HCT116 (cell line): ENCODE results near the gene INS. TPM values are rescaled to one million over a fixed set of nuclear protein-coding genes. Genes with fewer than 3 reads are reported as not detected.
"Not testable (repeated sequence)": the region's sequence is repeated elsewhere in the genome, so short reads cannot be mapped to it uniquely, and the experiment has no call there.

Experiments
- ATAC-seq: fragments of 200-7000 bp; cut with Tn5 transposase; 2 replicates; pipeline ENCODE4 v1.9.1; 2020; ENCODE audit warnings: mild to moderate bottlenecking, moderate library complexity
- BruUV-seq: library from RNA; stranded (reverse); fragments of 400-500 nt; replicated peaks from 2 replicates; lab custom pipeline; 2021; lab: Mats Ljungman, UMichigan
- CTCF ChIA-PET: fragments of 300-600 bp; sonication (Branson Sonifier 250); formaldehyde crosslinking; loops from one replicate; lab custom pipeline; 2021; ENCODE audit warnings: antibody characterized with exemption; lab: Charles Lee
- POLR2A ChIA-PET: fragments of 300-600, 350-600 bp; sonication (Branson Sonifier 250); formaldehyde crosslinking; loops from one replicate; lab custom pipeline; 2021; ENCODE audit warnings: antibody characterized with exemption; lab: Charles Lee
- RAD21 ChIA-PET, 2 experiments: fragments of 300-600 bp; sonication (Branson Sonifier 250); formaldehyde crosslinking; loops; one replicate each; lab custom pipeline; 2023; ENCODE audit warnings: low total read pairs in 2 of 2; ENCODE audit not compliant: uncharacterized antibody in 2 of 2, unreplicated experiment in 2 of 2, low non-redundant PET in 1 of 2; lab: Charles Lee
- DNase-seq: peaks from one replicate; pipeline ENCODE4 v3.0.0-alpha.2; 2010; ENCODE audit warnings: low read depth, low spot score
- H2AFZ ChIP-seq: fragments of 200-600 bp; shearing (Covaris generic), sonication (generic); 2 replicates; pipeline ENCODE4 v1.6.1; 2017; ENCODE audit warnings: low read depth, mixed run types, mixed read lengths, antibody characterized with exemption, low read length; ENCODE audit not compliant: poor library complexity, severe bottlenecking
- H3K27ac ChIP-seq: 2 replicates; pipeline ENCODE4 v1.5.1; 2012; ENCODE audit warnings: low read depth, low read length
- H3K27me3 ChIP-seq: fragments of 200-600 bp; sonication (generic); 2 replicates; pipeline ENCODE4 v1.6.1; 2016; ENCODE audit warnings: mixed run types, low read length, mixed read lengths; ENCODE audit not compliant: insufficient read depth
- H3K36me3 ChIP-seq, 2 experiments: fragments of 200-500 bp in 1 of 2; fragments of 200-600 bp in 1 of 2; sonication (Bioruptor generic) in 1 of 2; sonication (generic) in 1 of 2; 2 replicates each; pipeline versions ENCODE4 v1.5.1 to v1.6.1; 2014 to 2016; ENCODE audit warnings: low read length in 2 of 2, inconsistent platforms in 1 of 2, mixed read lengths in 1 of 2, mixed run types in 1 of 2; ENCODE audit not compliant: insufficient read depth in 2 of 2, control insufficient read depth in 1 of 2
- H3K4me1 ChIP-seq, 2 experiments: fragments of 200-600 bp in 1 of 2; sonication (generic) in 1 of 2; 2 replicates each; pipeline versions ENCODE4 v1.5.1 to v1.6.1; 2012 to 2017; ENCODE audit warnings: low read length in 2 of 2, inconsistent platforms in 1 of 2, mild to moderate bottlenecking in 1 of 2, mixed read lengths in 1 of 2, mixed run types in 1 of 2, moderate library complexity in 1 of 2; ENCODE audit not compliant: insufficient read depth in 2 of 2, control insufficient read depth in 1 of 2
- H3K4me2 ChIP-seq: fragments of 200-600 bp; sonication (generic); 2 replicates; pipeline ENCODE4 v1.6.1; 2017; ENCODE audit warnings: mixed run types, low read length, mixed read lengths
- H3K4me3 ChIP-seq, 2 experiments: fragments of 200-600 bp in 1 of 2; sonication (generic) in 1 of 2; replicated peaks in 1 of 2; 2 replicates each; pipeline ENCODE4 v1.5.1; 2011 to 2016; ENCODE audit warnings: low read length in 2 of 2, control low read depth in 1 of 2, low read depth in 1 of 2, mild to moderate bottlenecking in 1 of 2, mixed read lengths in 1 of 2, mixed run types in 1 of 2
- H3K79me2 ChIP-seq: fragments of 200-600 bp; sonication (generic); 2 replicates; pipeline ENCODE4 v1.6.1; 2017; ENCODE audit warnings: mild to moderate bottlenecking, mixed run types, low read length, moderate library complexity, mixed read lengths; ENCODE audit not compliant: insufficient read depth
- H3K9ac ChIP-seq: fragments of 200-600 bp; sonication (generic); 2 replicates; pipeline ENCODE4 v1.6.1; 2016; ENCODE audit warnings: low read length, mixed read lengths
- H3K9me2 ChIP-seq: fragments of 200-600 bp; sonication (generic), shearing (Covaris generic); 2 replicates; pipeline ENCODE4 v1.6.1; 2017; ENCODE audit warnings: mixed run types, mild to moderate bottlenecking, moderate library complexity; ENCODE audit not compliant: insufficient read depth
- H3K9me3 ChIP-seq, 2 experiments: fragments of 200-500 bp in 1 of 2; fragments of 200-600 bp in 1 of 2; sonication (Bioruptor generic) in 1 of 2; sonication (generic) in 1 of 2; 2 replicates each; pipeline ENCODE4 v1.6.1; 2014 to 2017; ENCODE audit warnings: low read length in 2 of 2, mixed read lengths in 2 of 2, inconsistent platforms in 1 of 2, low read depth in 1 of 2, mild to moderate bottlenecking in 1 of 2, mixed run types in 1 of 2, moderate library complexity in 1 of 2; ENCODE audit not compliant: control insufficient read depth in 1 of 2, insufficient read depth in 1 of 2
- H4K20me1 ChIP-seq: fragments of 200-600 bp; sonication (generic), shearing (Covaris generic); 2 replicates; pipeline ENCODE4 v1.6.1; 2017; ENCODE audit warnings: mixed run types, mild to moderate bottlenecking, moderate library complexity; ENCODE audit not compliant: insufficient read depth
- CTCF ChIP-seq, 3 experiments: fragments of 200-600 bp in 1 of 3; sonication (generic) in 1 of 3; IDR thresholded peaks in 2 of 3; conservative IDR thresholded peaks in 1 of 3; 2 replicates each; pipeline ENCODE4 v1.5.1; 2012 to 2017; ENCODE audit warnings: low read depth in 2 of 3, low read length in 2 of 3, antibody characterized with exemption in 1 of 3, borderline replicate concordance in 1 of 3, control low read depth in 1 of 3, mild to moderate bottlenecking in 1 of 3, mixed read lengths in 1 of 3, mixed run types in 1 of 3, moderate library complexity in 1 of 3; ENCODE audit not compliant: insufficient read depth in 1 of 3
- EGR1 ChIP-seq: IDR thresholded peaks from 2 replicates; pipeline ENCODE4 v1.6.1; 2012; ENCODE audit warnings: low read depth
- POLR2AphosphoS5 ChIP-seq: IDR thresholded peaks from 2 replicates; pipeline ENCODE4 v1.6.1; 2011; ENCODE audit warnings: mild to moderate bottlenecking, low read depth, low read length, moderate library complexity
- SIN3A ChIP-seq: IDR thresholded peaks from 2 replicates; pipeline ENCODE4 v1.6.1; 2012; ENCODE audit warnings: low read depth
- SP1 ChIP-seq: IDR thresholded peaks from 2 replicates; pipeline ENCODE4 v1.6.1; 2012; ENCODE audit warnings: low read depth
- SRF ChIP-seq: IDR thresholded peaks from 2 replicates; pipeline ENCODE4 v1.6.1; 2012; ENCODE audit warnings: low read depth
- TCF7L2 ChIP-seq: IDR thresholded peaks from 2 replicates; pipeline ENCODE4 v1.7.0; 2011; ENCODE audit warnings: borderline replicate concordance, inconsistent platforms; ENCODE audit not compliant: insufficient read depth, insufficient read length; ENCODE audit errors: extremely low read depth
- ZFX ChIP-seq: fragments of 450-650 bp; IDR thresholded peaks from 2 replicates; pipeline ENCODE4 v1.6.1; 2017
- intact Hi-C: fragments of 100-400 bp; cut with micrococcal nuclease; formaldehyde crosslinking; loops from 2 replicates; pipeline ENCODE4 v1.10.0; 2022
- total RNA-seq: library from RNA; stranded (reverse); gene quantifications from one replicate; pipeline ENCODE4 v1.2.1, GENCODE V29; 2021; ENCODE audit not compliant: unreplicated experiment
- TF ChIP-seq, protein P1 (sequence below): IDR thresholded peaks from 2 replicates; pipeline ENCODE4 v1.6.1; 2012
- TF ChIP-seq, protein P2 (sequence below): IDR thresholded peaks from 2 replicates; pipeline ENCODE4 v1.6.1; 2012

The INS gene
- total RNA-seq, 1 experiment from 2014 or later: 0.44 TPM

DNA sequence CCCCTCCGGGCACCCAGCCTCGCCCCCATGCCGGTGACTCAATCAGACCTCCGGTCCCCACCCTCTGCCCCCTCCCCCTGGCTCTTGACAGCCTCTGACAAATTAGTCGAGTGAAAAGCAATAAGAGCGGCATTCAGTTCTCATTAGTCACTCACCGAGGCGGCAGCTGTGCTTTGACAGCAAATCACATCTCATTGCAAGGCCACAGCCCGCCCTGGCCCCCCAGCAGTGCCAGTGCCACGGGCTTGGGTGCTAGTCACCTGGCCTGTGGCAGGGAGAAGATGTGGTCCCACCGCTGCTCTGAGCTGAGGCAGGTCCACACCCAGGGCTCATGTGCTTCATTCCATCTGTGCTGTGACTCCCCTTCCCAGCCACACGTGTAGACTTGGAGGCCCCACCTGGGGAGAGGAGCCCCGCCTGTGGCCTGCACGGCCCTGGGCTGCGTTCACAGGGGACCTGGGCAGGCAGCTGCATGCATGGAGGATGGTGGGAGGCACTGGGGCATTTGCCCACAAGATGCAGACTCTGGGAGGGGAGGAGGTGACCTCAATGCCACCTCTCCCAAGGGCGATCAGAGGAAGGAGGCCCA lies 18.0 kb upstream of the INS start:
- DNase-seq (peak; percentile 60), ATAC-seq (peak; percentile 77)
- Histone ChIP-seq H3K9ac (peak overlapping the region; percentile 43), H3K4me3 (peak overlapping the region in 1 of 2 experiments; percentile 30; a peak in 2 of 4 replicates), H3K36me3 (no peaks in the 10 kb centered on the region), H3K27me3 (no peaks in the 10 kb centered on the region), H3K9me3 (no peaks in the 10 kb centered on the region), H3K79me2 (no peaks in the 10 kb centered on the region), H4K20me1 (no peaks in the 10 kb centered on the region), H3K4me2 (peak overlapping the region; percentile 90), H3K4me1 (peaks cover 30 to 63% of the 10 kb centered on the region in 2 experiments), H3K27ac (peak overlapping the region; percentile 40), H2AFZ (no peak overlapping the region), H3K9me2 (no peaks in the 10 kb centered on the region)
- no TSS peak for BruUV-seq
- ChIA-PET CTCF (interaction anchor here (0.9 to 1.0 kb wide), 2 partner anchors 8 to 10 kb away, joined by 3 read pairs; no protein-coding TSS in a partner anchor), POLR2A (no interaction called here), RAD21 (no interaction called here)
- intact Hi-C loops: no loop called here
- TF ChIP-seq EGR1: no peak
- no peak for TF ChIP-seq CTCF (IDR thresholded peaks at IDR 0.05 in 2 of 3, conservative IDR thresholded peaks at IDR 0.05 in 1 of 3; ENCODE audit: borderline replicate concordance in 1 of 3, insufficient read depth in 1 of 3, low read depth in 2 of 3, low read length in 2 of 3)
- TF ChIP-seq, protein P1, sequence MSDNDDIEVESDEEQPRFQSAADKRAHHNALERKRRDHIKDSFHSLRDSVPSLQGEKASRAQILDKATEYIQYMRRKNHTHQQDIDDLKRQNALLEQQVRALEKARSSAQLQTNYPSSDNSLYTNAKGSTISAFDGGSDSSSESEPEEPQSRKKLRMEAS: no peak
- TF ChIP-seq TCF7L2: peak; percentile 84
- TF ChIP-seq POLR2AphosphoS5: peak; percentile 37; the same call in 1 of the 2 replicates
- no peak for TF ChIP-seq SRF
- TF ChIP-seq, protein P2, sequence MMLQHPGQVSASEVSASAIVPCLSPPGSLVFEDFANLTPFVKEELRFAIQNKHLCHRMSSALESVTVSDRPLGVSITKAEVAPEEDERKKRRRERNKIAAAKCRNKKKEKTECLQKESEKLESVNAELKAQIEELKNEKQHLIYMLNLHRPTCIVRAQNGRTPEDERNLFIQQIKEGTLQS: no peak
- no peak for TF ChIP-seq SIN3A
- TF ChIP-seq SP1: no peak
- TF ChIP-seq ZFX: no peak

- ATAC-seq: peak; percentile 0; the same call in 1 of the 2 replicates
- RAD21 ChIA-PET, H3K27ac ChIP-seq, H4K20me1 ChIP-seq, H3K27me3 ChIP-seq, H2AFZ ChIP-seq, H3K36me3 ChIP-seq, H3K9me2 ChIP-seq, intact Hi-C loops, POLR2A ChIA-PET, BruUV-seq, H3K9me3 ChIP-seq, H3K79me2 ChIP-seq, DNase-seq: not testable (repeated sequence)
- CTCF ChIA-PET: interaction anchor here (0.9 to 1.0 kb wide), 2 partner anchors 9 kb away, joined by 3 read pairs; no protein-coding TSS in a partner anchor
- peaks cover 30 to 63% of the 10 kb centered on the region in 2 experiments for H3K4me1 ChIP-seq
- peak overlapping the region in 1 of 2 experiments; percentile 30; a peak in 1 of 4 replicates for H3K4me3 ChIP-seq
- H3K4me2 ChIP-seq: peak overlapping the region; percentile 90
- H3K9ac ChIP-seq: peak overlapping the region; percentile 43; the same call in 1 of the 2 replicates
These were observed 17.2 kb upstream of the INS start for GRCh38 chr11:2178055-2178773.
